ENCODE results near the gene CYB561.
"Not testable (repeated sequence)": the region's sequence is repeated elsewhere in the genome, so short reads cannot be mapped to it uniquely, and the experiment has no call there.

Gene CYB561

GRCh38 chr17:63479495-63480184 is 33.5 kb upstream of the CYB561 start:
- in situ Hi-C loops (cut with MboI; ENCODE audit: low sequenced_read_pairs): no loop called here

GRCh38 chr17:63478814-63479494 is 32.8 kb upstream of the CYB561 start:
- in situ Hi-C loops (cut with MboI; ENCODE audit: low sequenced_read_pairs): no loop called here

DNA sequence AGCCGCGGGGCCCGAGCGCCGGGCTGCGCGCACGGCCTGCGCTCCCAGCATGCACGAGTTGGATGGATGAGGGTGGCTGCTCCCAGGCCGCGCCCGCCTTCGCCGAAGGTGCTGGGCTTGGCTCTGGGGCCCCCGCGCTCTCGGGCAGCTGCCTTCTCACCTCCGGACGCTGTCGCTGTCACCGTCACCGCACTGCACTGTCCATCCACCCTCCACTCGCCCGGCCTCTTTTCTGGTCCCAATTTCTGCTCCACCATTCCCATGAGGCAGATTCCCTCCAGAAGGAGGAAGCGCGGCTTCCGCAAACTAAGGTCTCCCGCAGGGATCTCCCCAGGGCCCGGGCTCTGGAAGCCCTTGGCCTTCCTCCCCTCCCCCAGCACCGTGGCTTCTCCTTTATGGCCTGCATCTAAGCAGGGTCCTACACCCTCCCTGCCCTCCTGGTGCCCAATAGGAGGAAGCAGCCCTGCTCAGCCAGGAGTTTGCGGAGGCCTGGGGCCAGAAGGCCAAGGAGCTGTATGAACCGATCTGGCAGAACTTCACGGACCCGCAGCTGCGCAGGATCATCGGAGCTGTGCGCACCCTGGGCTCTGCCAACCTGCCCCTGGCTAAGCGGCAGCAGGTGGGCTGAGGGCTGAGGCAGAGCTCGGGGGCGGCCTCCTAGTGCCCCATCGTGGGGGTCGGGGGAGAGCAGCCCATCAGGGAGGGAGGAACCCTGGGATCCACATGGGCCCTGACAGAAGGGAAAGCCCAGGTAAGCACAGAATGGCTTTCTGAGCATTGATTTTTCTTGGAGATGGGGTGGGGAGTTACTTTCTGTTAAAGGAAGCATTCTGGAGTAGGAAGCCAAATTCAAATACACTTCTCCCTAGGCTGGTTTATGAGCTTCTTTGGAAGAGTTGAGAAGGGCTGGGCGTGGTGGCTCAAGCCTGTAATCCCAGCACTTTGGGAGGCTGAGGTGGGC is 31.7 kb upstream of the CYB561 start:
- in situ Hi-C loops (cut with MboI; ENCODE audit: low sequenced_read_pairs): no loop called here

GRCh38 chr17:63476854-63477479 is 30.9 kb upstream of the CYB561 start, which contains the start of gene ACE:
TSS of gene ACE (plus strand) at chr17:63477061. CDS start at chr17:63477095, 34 bp downstream.
- in situ Hi-C loops (cut with MboI; ENCODE audit: low sequenced_read_pairs): no loop called here

DNA sequence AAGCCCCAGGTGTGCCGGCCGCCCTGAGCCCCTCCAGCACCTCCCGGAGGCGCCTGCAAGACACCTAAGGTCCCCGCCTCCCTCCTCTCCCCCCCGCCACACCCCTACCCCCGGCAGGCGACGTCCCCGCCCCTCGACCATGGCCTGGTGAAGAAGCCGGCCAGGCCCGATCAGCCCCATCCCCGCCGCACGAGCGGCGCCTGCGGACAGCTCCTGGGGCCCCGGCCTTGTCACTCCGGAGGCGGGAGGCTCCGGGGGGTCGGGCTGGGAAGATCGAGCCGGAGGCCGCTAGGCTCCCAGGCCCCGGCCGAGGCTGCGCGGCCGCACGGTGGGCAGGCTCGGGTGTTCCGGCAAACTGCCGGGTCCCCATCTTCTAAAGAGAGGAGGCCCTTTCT is 30.4 kb upstream of the CYB561 start:
- in situ Hi-C loops (cut with MboI; ENCODE audit: low sequenced_read_pairs): no loop called here

GRCh38 chr17:63475491-63476412 is 29.6 kb upstream of the CYB561 start:
- in situ Hi-C loops (cut with MboI; ENCODE audit: low sequenced_read_pairs): no loop called here

DNA sequence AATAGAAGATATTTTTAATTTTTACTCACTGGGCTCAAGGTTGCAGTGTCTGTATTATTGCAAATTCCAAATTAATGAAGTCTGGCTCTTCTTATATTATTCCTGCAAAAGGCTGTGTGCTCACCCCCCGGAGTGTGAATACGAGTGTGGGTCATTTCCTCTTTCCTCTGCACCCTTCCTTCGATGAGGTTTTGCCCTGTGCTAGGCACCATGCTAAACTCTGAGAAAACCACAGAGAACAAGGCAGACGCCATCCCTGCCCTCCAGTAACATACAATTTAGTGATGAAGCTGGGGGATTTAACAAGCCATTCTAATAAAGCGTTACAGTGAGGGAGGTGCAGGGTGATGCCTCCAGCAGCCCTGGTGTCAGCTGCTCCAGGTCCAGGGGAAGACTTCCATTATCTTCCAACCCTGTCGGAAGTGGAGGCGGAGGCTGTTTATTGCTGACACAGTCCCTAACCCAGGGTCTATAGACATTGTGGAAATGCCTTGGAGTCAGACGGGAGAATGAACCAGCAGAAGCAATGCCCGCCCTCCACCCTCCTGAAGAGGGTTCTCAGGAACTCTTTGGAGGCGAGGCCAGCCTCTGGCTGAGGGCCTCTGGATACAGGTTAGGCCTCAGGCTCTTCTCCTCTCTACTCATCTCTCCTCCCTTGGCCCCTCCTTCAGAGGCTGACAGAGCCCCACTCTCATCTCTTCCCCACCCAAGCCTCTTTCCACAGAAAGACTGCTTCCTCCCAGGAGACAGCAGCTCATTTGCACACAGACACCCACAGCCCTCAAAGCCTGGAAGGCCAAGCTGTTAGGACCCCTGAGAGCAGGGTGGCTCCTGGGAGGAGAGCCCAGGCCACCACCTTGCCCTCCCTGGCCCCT is 28.7 kb upstream of the CYB561 start:
- in situ Hi-C loops (cut with MboI; ENCODE audit: low sequenced_read_pairs): no loop called here

GRCh38 chr17:63474174-63474573 is 28.1 kb upstream of the CYB561 start:
- in situ Hi-C loops (cut with MboI; ENCODE audit: low sequenced_read_pairs): no loop called here

DNA sequence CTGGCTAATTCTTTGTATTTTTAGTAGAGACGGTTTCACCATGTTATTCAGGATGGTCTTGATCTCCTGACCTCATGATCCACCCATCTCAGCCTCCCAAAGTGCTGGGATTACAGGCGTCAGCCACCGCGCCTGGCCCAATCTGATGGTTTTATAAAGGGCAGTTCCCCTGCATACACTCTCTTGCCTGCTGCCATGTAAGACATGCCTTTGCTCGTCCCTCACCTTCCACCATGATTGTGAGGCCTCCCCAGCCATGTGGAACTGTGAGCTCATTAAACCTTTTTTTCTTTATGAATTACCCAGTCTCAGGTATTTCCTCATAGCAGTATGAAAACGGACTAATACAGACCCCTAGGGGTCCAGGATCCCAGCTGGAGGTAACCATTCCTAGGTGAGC is 22.0 kb upstream of the CYB561 start:
- in situ Hi-C loops (cut with MboI; ENCODE audit: low sequenced_read_pairs): not testable (repeated sequence)

DNA sequence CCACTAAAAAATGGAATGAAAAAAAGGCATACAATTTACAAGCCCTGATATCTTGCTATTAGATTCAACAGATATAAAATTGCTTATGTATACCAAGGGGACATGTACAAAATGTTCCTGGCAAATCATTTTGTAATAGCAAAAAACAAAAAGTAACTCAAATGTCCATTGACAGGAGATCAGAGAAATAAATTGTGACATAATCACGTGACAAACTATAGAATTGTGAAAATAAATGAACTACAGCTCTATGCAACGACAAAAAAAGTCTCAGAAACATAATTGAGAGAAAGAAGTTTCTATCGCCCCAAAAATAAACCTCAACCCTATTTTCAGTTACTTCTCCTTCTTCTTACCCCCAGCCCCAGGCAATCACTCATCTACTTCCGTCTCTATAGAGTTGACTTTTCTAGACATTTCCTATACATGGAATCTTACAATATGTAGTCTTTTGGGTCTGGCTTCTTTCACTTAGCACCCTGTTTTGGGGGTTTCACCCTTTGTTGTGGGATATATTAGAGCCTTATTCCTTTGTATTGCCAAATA is 18.7 kb upstream of the CYB561 start:
- in situ Hi-C loops (cut with MboI; ENCODE audit: low sequenced_read_pairs): no loop called here

GRCh38 chr17:63463771-63464170 is 17.7 kb upstream of the CYB561 start:
- in situ Hi-C loops (cut with MboI; ENCODE audit: low sequenced_read_pairs): no loop called here

GRCh38 chr17:63460018-63460417 is 13.9 kb upstream of the CYB561 start:
- in situ Hi-C loops (cut with MboI; ENCODE audit: low sequenced_read_pairs): no loop called here

GRCh38 chr17:63458478-63458877 is 12.4 kb upstream of the CYB561 start:
- in situ Hi-C loops (cut with MboI; ENCODE audit: low sequenced_read_pairs): no loop called here

GRCh38 chr17:63455417-63455816 is 9.3 kb upstream of the CYB561 start:
- in situ Hi-C loops (cut with MboI; ENCODE audit: low sequenced_read_pairs): no loop called here

GRCh38 chr17:63454915-63455314 is 8.8 kb upstream of the CYB561 start:
- in situ Hi-C loops (cut with MboI; ENCODE audit: low sequenced_read_pairs): no loop called here

- in situ Hi-C loops (cut with MboI; ENCODE audit: low sequenced_read_pairs): not testable (repeated sequence)
These were observed 8.3 kb upstream of the CYB561 start for GRCh38 chr17:63454357-63454756.

- in situ Hi-C loops (cut with MboI; ENCODE audit: low sequenced_read_pairs): no loop called here
These were observed 7.0 kb upstream of the CYB561 start for GRCh38 chr17:63452962-63453551.
